ENCODE data around the gene RPGRIP1L. TPM values are rescaled to one million over a fixed set of nuclear protein-coding genes. Genes with fewer than 3 reads are reported as not detected.

Gene RPGRIP1L
- total and polyA plus RNA-seq, 2 of the 8 experiments (the other 6 are each of a cell fraction or from before 2014, with no cell fraction given): 4.0 to 13.7 TPM

GRCh38 chr16:53642094-53642493 is 61.6 kb downstream of the RPGRIP1L start:
- CTCF ChIA-PET (ENCODE audit: partially characterized antibody): interaction anchor here (0.7 kb wide), 1 partner anchor 88 kb away, joined by 3 read pairs; no protein-coding TSS in a partner anchor
- no peak overlapping the region for H3K23ac ChIP-seq (ENCODE audit: insufficient read length)
- POLR2A ChIA-PET (ENCODE audit: partially characterized antibody): no interaction called here

More at GRCh38 chr16:53642094-53642493, 61.6 kb downstream of the RPGRIP1L start:
- Histone ChIP-seq H2BK5ac (ENCODE audit: low read depth, low read length) (no peak overlapping the region), H3K9ac (replicated peaks in 1 of 4; ENCODE audit: extremely low read depth in 1 of 4, low read depth in 3 of 4, low read length in 3 of 4) (no peak overlapping the region), H3K27ac (ENCODE audit: low read depth, low read length) (no peak overlapping the region), H3K56ac (replicated peaks; ENCODE audit: insufficient read length, low read depth, low read length) (no peak overlapping the region), H3K4me2 (ENCODE audit: insufficient read depth in 1 of 2, low read depth in 2 of 2, low read length in 2 of 2) (no peak overlapping the region), H3K18ac (ENCODE audit: extremely low read depth, low read length) (no peak overlapping the region), H3K9me3 (ENCODE audit: insufficient read depth in 2 of 2, low read depth in 1 of 2, low read length in 1 of 2) (no peaks in the 10 kb centered on the region), H2BK15ac (ENCODE audit: low read length) (no peak overlapping the region), H3K4me1 (replicated peaks in 1 of 4; ENCODE audit: control insufficient read depth in 3 of 4, insufficient read depth in 4 of 4, low read length in 3 of 4) (no peaks in the 10 kb centered on the region), H4K8ac (ENCODE audit: extremely low read depth, insufficient read depth, low read length) (no peak overlapping the region), H2BK120ac (replicated peaks; ENCODE audit: low read depth, low read length) (no peak overlapping the region), H3K23me2 (ENCODE audit: low read depth, low read length) (no peaks in the 10 kb centered on the region; the same call in 1 of the 2 replicates), H3K4ac (replicated peaks; ENCODE audit: insufficient read length, low read depth, low read length) (no peak overlapping the region), H3K14ac (ENCODE audit: insufficient read length) (no peak overlapping the region), H2AK5ac (ENCODE audit: low read depth, low read length) (no peak overlapping the region), H2BK12ac (ENCODE audit: low read depth, low read length) (no peak overlapping the region), H4K20me1 (replicated peaks in 1 of 2; ENCODE audit: control insufficient read depth in 1 of 2, insufficient read depth in 2 of 2, low read length in 2 of 2) (no peaks in the 10 kb centered on the region), H3K36me3 (ENCODE audit: control insufficient read depth in 2 of 4, insufficient read depth in 4 of 4, low read length in 3 of 4) (peaks cover 0 to 3% (median 0%) of the 10 kb centered on the region in 4 experiments; a peak in 2 of 8 replicates), H2AFZ (ENCODE audit: low read length) (no peak overlapping the region), H4K5ac (ENCODE audit: insufficient read length, low read depth, low read length) (no peak overlapping the region), H2BK20ac (ENCODE audit: low read length) (no peak overlapping the region), H3K79me2 (ENCODE audit: control insufficient read depth in 1 of 2, insufficient read depth in 2 of 2, low read length in 2 of 2) (no peaks in the 10 kb centered on the region), H3K4me3 (ENCODE audit: extremely low read depth in 1 of 4, insufficient read depth in 2 of 4, low read depth in 3 of 4, low read length in 4 of 4) (no peak overlapping the region), H3K79me1 (ENCODE audit: low read depth, low read length) (no peaks in the 10 kb centered on the region), H3K27me3 (replicated peaks in 1 of 4; ENCODE audit: control insufficient read depth in 3 of 4, extremely low read depth in 1 of 4, insufficient read depth in 3 of 4, low read length in 3 of 4) (no peaks in the 10 kb centered on the region), H4K91ac (replicated peaks; ENCODE audit: insufficient read length, low read length) (no peak overlapping the region)
- FAIRE-seq (no peak), DNase-seq (ENCODE audit: low read depth in 1 of 2, low spot score in 2 of 2) (no peak)
- TF ChIP-seq CBX5 (IDR thresholded peaks at IDR 0.05; ENCODE audit: low read depth, low read length) (no peak), CHD2 (IDR thresholded peaks at IDR 0.05; ENCODE audit: low read length) (no peak), TEAD4 (IDR thresholded peaks at IDR 0.05; ENCODE audit: low read depth, low read length) (no peak), SRF (IDR thresholded peaks at IDR 0.05; ENCODE audit: low read depth, low read length) (no peak), ATF2 (IDR thresholded peaks at IDR 0.05; ENCODE audit: low read length) (no peak), HDAC6 (IDR thresholded peaks at IDR 0.05; ENCODE audit: low read depth, low read length) (no peak), CEBPB (IDR thresholded peaks at IDR 0.05; ENCODE audit: low read depth, low read length) (no peak)
- 97% methylated on average over 5 of the region's 5 CpGs; no CpG with 5 or more reads in 1 of the 2 experiments for WGBS, 2 experiments (ENCODE audit: extremely low coverage in 1 of 2, insufficient coverage in 1 of 2, insufficient read length in 1 of 2, insufficient replicate concordance in 2 of 2, low coverage in 1 of 2, low lambda C conversion rate in 2 of 2, missing lambda C conversion rate in 1 of 2)

Measured in H1 (cell line).